Upper lobe of left lung (tissue), 6 donors: ENCODE data around the gene ING3. TPM values are rescaled to one million over a fixed set of nuclear protein-coding genes. Genes with fewer than 3 reads are reported as not detected.

Source experiments
- ATAC-seq, 2 donors: fragments of 200-7000 bp; cut with Tn5 transposase; one replicate each; pipeline ENCODE4 v1.9.1; 2022; ENCODE audit warnings: mild to moderate bottlenecking in 2 of 2, moderate library complexity in 2 of 2; ENCODE audit not compliant: low FRiP score in 2 of 2
- DNase-seq, 2 donors: peaks; one replicate each; pipeline ENCODE4 v3.0.0-alpha.2; 2019 to 2020
- H3K27ac ChIP-seq, 4 donors: fragments of 200-600 bp; sonication (generic); one replicate each; pipeline ENCODE4 v1.5.1; 2016 to 2019
- H3K27me3 ChIP-seq, 4 donors: fragments of 200-600 bp; sonication (generic); one replicate each; pipeline ENCODE4 v1.5.1; 2017 to 2019
- H3K36me3 ChIP-seq, 4 donors: fragments of 200-600 bp; sonication (generic); one replicate each; pipeline ENCODE4 v1.5.1; 2016 to 2019
- H3K4me1 ChIP-seq, 4 donors: fragments of 200-600 bp; sonication (generic); one replicate each; pipeline ENCODE4 v1.5.1; 2018 to 2019
- H3K4me3 ChIP-seq, 4 donors: fragments of 200-600 bp; sonication (generic); one replicate each; pipeline ENCODE4 v1.5.1; 2017 to 2019; ENCODE audit warnings: mild to moderate bottlenecking in 2 of 4, moderate library complexity in 1 of 4
- H3K9me3 ChIP-seq, 4 donors: fragments of 200-600 bp; sonication (generic); one replicate each; pipeline ENCODE4 v1.5.1; 2018 to 2019
- EP300 ChIP-seq, 4 donors: sonication (generic); formaldehyde crosslinking; IDR thresholded peaks; one replicate each; pipeline ENCODE4 v1.5.1; 2017; ENCODE audit warnings: antibody characterized with exemption in 4 of 4, control low read depth in 2 of 4
- POLR2A ChIP-seq, 4 donors: fragments of 450-650 bp; IDR thresholded peaks; one replicate each; pipeline ENCODE4 v1.5.1; 2016 to 2017; ENCODE audit warnings: antibody characterized with exemption in 4 of 4, mild to moderate bottlenecking in 2 of 4
- POLR2AphosphoS5 ChIP-seq, 2 donors: sonication (generic); formaldehyde crosslinking; IDR thresholded peaks; one replicate each; pipeline ENCODE4 v1.5.1; 2017; ENCODE audit warnings: antibody characterized with exemption in 2 of 2
- WGBS, 2 donors: methylation state at CpG; one replicate each; pipeline ENCODE4 v1.1.5; 2017 to 2018; 5-methylcytosine and 5-hydroxymethylcytosine counted together
- small RNA-seq, 4 donors: library from RNA; depleted of rRNA; stranded (forward); fragments of <200 nt; gene quantifications; one replicate each; pipeline ENCODE3, GENCODE V24; 2016
- total RNA-seq, 6 donors: library from RNA; depleted of rRNA in 4 of 6; stranded (reverse); fragments of >200 nt in 4 of 6; gene quantifications; one replicate each; pipeline versions ENCODE4 v1.1.0 to v1.2.1, GENCODE V29; 2016 to 2021
- TF ChIP-seq, protein P1 (sequence below), 6 experiments: fragments of 450-650 bp in 4 of 6; fragments of 200-600 bp in 2 of 6; sonication (generic) in 2 of 6; IDR thresholded peaks; one replicate each; pipeline ENCODE4 v1.5.1; 2016 to 2019; ENCODE audit warnings: antibody characterized with exemption in 6 of 6
- donor health status: DM: no; HTN: no; CAD: no; lungs with moderate emphysema.
- donor health status: DM: no; HTN: yes; CAD: no; lungs with severe emphysema.

The ING3 gene
- total RNA-seq, 6 donors from 2014 or later, result 6.3 to 28.8 (median 15.3) TPM

DNA sequence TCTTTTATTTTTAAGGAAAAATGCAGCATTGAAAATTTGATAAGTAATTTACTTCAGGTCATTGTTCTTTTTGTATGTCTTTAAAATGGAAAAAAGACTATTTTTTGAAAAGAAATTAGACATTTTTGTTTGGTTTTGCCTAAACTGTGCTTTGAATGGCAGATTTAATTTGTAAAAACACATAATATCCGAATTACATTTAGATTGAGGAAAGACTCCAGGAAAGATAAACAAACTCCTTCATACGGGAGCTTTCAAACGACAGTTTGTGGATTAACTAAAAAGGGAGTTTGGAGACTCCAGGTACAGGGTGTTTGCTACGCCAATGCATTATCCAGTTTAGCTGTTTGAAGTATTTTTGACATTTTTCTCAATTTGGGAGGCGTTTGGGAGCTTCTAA lies 74.0 kb downstream of the ING3 start:
- Histone ChIP-seq H3K4me3 (no peak overlapping the region), H3K9me3 (no peaks in the 10 kb centered on the region), H3K27ac (peak overlapping the region in 3 of 4 donors; percentile 35 to 56 (median 40)), H3K36me3 (no peaks in the 10 kb centered on the region), H3K27me3 (no peaks in the 10 kb centered on the region), H3K4me1 (peaks cover 22 to 26% (median 25%) of the 10 kb centered on the region in 4 donors)
- TF ChIP-seq, protein P1, sequence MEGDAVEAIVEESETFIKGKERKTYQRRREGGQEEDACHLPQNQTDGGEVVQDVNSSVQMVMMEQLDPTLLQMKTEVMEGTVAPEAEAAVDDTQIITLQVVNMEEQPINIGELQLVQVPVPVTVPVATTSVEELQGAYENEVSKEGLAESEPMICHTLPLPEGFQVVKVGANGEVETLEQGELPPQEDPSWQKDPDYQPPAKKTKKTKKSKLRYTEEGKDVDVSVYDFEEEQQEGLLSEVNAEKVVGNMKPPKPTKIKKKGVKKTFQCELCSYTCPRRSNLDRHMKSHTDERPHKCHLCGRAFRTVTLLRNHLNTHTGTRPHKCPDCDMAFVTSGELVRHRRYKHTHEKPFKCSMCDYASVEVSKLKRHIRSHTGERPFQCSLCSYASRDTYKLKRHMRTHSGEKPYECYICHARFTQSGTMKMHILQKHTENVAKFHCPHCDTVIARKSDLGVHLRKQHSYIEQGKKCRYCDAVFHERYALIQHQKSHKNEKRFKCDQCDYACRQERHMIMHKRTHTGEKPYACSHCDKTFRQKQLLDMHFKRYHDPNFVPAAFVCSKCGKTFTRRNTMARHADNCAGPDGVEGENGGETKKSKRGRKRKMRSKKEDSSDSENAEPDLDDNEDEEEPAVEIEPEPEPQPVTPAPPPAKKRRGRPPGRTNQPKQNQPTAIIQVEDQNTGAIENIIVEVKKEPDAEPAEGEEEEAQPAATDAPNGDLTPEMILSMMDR (IDR thresholded peaks at IDR 0.05), result no peak
- no peak for TF ChIP-seq EP300 (IDR thresholded peaks at IDR 0.05)
- no peak for TF ChIP-seq POLR2A (IDR thresholded peaks at IDR 0.05)
- TF ChIP-seq POLR2AphosphoS5 (IDR thresholded peaks at IDR 0.05), result no peak
- 27 to 36% methylated on average over 5 of the region's 5 CpGs for WGBS, 2 donors
- no peak for ATAC-seq
- no peak for DNase-seq

DNA sequence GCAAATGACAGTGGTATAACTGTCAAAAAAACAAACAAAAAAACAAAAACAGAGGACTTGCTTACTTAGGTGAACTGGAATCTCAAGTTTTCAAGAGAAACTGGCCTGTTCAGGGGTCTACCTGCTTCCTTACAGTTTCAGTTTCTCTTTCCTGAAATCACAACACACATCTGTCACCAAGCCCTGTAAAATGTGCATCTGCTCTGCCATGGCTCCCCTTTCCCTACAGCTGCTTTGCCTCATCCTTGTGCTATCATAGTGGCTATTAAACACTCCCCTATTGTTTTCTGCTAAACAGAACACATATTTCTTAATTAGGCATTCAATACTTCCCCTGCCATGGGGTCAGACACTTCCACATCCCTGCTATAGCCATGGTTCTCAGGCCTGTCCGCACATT lies 75.6 kb downstream of the ING3 start:
- DNase-seq (no peak), ATAC-seq (no peak)
- no peak overlapping the region for H3K27ac ChIP-seq
- H3K4me1 ChIP-seq, result peaks cover 12 to 20% (median 16%) of the 10 kb centered on the region in 4 donors
- H3K4me3 ChIP-seq, result no peak overlapping the region
- TF ChIP-seq POLR2AphosphoS5 (IDR thresholded peaks at IDR 0.05), result no peak
- no peak for TF ChIP-seq EP300 (IDR thresholded peaks at IDR 0.05)
- TF ChIP-seq POLR2A (IDR thresholded peaks at IDR 0.05), result no peak
- TF ChIP-seq, protein P1 (IDR thresholded peaks at IDR 0.05), result no peak
- H3K27me3 ChIP-seq, result no peaks in the 10 kb centered on the region
- WGBS, 2 donors, result 94 to 100% methylated on average over 1 of the region's 1 CpG
- no peaks in the 10 kb centered on the region for H3K36me3 ChIP-seq
- no peaks in the 10 kb centered on the region for H3K9me3 ChIP-seq

DNA sequence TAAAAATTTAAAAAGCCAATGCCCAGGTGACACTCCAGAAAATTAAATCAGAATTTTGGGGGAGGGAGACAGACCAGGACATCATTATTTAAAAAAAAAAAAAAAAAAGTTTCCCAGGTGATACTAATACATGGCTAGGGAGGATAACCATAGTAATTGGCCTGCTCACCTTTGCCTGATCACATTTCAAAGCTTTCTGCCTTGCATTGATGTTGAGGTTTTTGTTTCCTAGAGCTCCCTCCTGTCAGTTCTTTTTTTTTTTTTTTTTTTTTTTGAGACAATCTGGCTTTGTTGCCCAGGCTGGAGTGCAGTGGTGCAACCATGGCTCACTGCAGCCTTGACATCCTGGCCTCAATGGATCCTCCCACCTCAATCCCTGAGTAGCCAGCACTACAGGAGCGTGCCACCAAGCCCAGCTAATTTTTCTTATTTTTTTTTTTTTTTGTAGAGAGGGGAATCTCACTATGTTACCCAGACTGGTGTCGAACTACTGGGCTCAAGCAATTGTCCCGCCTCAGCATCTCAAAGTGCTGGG lies 76.1 kb downstream of the ING3 start:
- H3K27ac ChIP-seq, result no peak overlapping the region
- H3K4me3 ChIP-seq, result no peak overlapping the region
- ATAC-seq (no peak), DNase-seq (no peak)
- no peaks in the 10 kb centered on the region for H3K36me3 ChIP-seq
- no peak for TF ChIP-seq POLR2A (IDR thresholded peaks at IDR 0.05)
- no peak for TF ChIP-seq EP300 (IDR thresholded peaks at IDR 0.05)
- no peak for TF ChIP-seq POLR2AphosphoS5 (IDR thresholded peaks at IDR 0.05)
- TF ChIP-seq, protein P1 (IDR thresholded peaks at IDR 0.05), result no peak
- WGBS, 2 donors, result 86 to 98% methylated on average over 3 of the region's 3 CpGs
- H3K4me1 ChIP-seq, result peaks cover 9 to 20% (median 16%) of the 10 kb centered on the region in 4 donors
- H3K9me3 ChIP-seq, result no peaks in the 10 kb centered on the region
- H3K27me3 ChIP-seq, result no peaks in the 10 kb centered on the region

Small RNA genes lying within 50 kb of the gene (small RNA-seq; reads per million reads assigned to genes)
- 0 reads per million in 4 donors for gene RNA5SP240

Other genes with a start within 250 kb of the ING3 start
- gene TSPAN12, start 92.6 kb upstream of the ING3 start, total RNA-seq, result 10 to 100 TPM; 22.0 to 56.3 (median 40.0) TPM
- 10 to 100 TPM; 12.9 to 31.6 (median 18.1) TPM for gene CPED1, start 37.9 kb downstream of the ING3 start, total RNA-seq